GM12801 (cell line): ENCODE data around the gene WDR45B.

Experiments used
- CTCF ChIP-seq: IDR thresholded peaks from one replicate; pipeline ENCODE4 v1.5.1; 2011; ENCODE audit warnings: control low read depth; ENCODE audit not compliant: insufficient read length; ENCODE audit errors: extremely low read depth

WDR45B gene

DNA sequence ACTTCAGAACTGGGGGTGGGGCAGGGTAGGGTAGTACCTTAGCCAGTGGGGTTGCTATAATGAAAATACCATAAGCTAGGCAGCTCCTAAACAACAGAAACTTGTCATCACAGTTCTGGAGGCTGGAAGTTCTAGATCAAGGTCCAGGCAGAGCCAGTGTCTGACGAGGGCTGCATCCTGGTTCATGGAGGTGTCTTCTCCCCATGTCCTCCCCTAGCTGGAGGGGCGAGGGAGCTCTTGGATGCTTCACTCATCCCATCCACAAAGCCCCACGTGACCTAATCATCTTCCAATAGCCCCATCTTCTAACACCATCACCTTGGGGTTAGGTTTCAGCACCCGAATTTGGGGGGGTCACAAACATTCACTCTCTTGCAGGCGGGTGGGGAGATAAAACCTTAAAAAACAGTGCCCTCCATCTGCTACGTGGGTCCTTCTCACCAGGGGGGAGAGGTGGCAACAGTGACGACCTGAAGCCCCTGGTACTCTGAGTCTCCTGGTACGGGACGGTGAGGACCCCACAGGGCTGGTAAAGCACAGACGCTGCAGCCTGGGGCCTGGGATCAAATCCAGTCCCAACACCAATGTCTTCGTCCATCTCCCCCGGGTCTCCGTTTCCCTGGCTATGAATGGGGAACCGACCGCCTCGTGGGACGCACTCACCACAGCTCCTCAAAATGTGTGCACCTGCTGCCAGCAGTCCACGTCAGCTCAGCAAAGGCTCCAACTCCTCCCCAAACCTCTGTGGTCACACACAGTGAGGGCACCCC, 27.4 kb upstream of the WDR45B start:
- no peak for TF ChIP-seq CTCF

DNA sequence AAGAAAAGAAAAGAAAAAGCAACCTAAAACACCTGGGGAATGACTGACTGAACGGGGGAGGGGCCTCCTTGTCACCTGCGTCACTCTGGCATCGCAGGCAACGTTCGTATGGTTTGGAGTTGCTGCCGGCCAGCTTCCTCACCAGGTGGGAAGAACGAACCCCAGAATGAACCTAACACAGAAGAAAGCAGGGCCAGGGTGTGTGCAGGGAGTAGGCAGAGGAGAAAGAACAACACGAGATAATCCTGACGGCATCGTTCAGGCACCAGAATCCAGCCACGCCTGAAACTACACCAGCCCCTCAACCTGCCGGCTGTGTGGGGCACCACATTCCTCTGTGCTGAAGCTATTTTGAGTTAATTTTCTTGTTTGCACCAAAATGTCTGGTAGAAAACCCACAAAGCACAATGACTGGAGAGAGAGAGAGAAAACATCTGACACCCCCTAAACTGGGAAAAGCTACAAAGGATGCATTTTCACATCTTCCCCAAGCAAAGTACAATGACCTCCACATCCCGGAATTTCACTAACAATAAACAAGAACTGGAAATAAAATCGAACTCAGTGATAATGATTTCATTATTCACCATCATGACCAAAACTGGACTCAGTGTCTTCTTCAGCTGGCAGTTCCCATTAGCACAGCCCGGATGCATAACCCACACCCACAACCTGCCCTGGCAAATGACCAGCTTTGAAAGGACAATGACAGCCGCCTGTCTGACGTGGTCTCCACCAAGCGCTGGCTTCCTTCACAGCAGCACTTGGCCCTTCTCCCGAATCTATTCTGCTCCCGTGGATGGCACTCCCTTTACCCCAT, 26.6 kb upstream of the WDR45B start:
- no peak for TF ChIP-seq CTCF

GRCh38 chr17:82670661-82671450, 22.6 kb upstream of the WDR45B start:
- TF ChIP-seq CTCF: no peak

- no peak for TF ChIP-seq CTCF
These were observed 20.4 kb upstream of the WDR45B start for GRCh38 chr17:82668631-82669099.

DNA sequence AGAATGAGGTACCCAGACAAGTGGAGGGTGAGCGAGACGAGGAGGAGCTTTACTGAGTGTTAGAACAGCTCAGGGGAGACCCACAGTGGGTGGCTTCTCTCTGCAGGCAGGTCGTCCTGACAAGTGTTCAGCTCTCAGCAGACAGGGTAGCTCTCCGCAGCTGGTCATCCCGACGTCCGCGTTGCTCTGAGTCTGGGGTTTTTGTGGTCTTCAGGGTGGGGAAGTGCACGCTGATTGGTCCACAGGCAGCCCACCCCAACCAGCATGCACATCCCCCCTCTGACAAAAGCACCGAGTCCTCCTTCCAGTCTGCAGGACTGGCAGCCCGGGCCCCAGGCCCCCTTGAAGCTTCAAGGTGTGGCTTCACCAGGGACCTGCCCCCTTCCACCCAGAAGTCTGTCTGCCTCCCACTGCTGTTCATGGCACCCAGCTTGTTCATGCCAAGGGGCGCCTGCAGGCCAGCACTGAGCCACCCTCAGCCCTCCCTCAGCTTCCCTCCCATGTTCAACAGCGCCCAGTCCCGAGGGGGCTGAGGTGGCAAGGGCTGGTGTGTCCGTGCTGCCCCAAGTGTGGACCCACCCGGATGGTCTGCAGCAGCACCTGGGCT, 19.9 kb upstream of the WDR45B start:
- no peak for TF ChIP-seq CTCF

- TF ChIP-seq CTCF: no peak
These were observed 19.4 kb upstream of the WDR45B start for GRCh38 chr17:82667668-82668000.
